Esophagus squamous epithelium (tissue), 5 donors: Measurements from ENCODE around the gene ACTN4. TPM values are rescaled to one million over a fixed set of nuclear protein-coding genes. Genes with fewer than 3 reads are reported as not detected.

Experiments
- DNase-seq: peaks from one replicate; lab custom pipeline; 2025; lab: John Stamatoyannopoulos, UW
- H3K27ac ChIP-seq, 4 donors: fragments of 200-600 bp; sonication (generic); one replicate each; pipeline ENCODE4 v1.5.1; 2016 to 2019; ENCODE audit warnings: mild to moderate bottlenecking in 1 of 4
- H3K27me3 ChIP-seq, 4 donors: fragments of 200-600 bp; sonication (generic); 1 replicate in 3 of 4; 2 replicates in 1 of 4; pipeline versions ENCODE4 v1.5.1 to v1.6.0; 2017 to 2021; ENCODE audit warnings: antibody characterized with exemption in 1 of 4
- H3K36me3 ChIP-seq, 3 donors: fragments of 200-600 bp; sonication (generic); one replicate each; pipeline ENCODE4 v1.5.1; 2016 to 2019
- H3K4me1 ChIP-seq, 3 donors: fragments of 200-600 bp; sonication (generic); one replicate each; pipeline ENCODE4 v1.5.1; 2017 to 2019
- H3K4me3 ChIP-seq, 4 donors: fragments of 200-600 bp; sonication (generic); 1 replicate in 3 of 4; 2 replicates in 1 of 4; pipeline ENCODE4 v1.5.1; 2016 to 2019; ENCODE audit warnings: mild to moderate bottlenecking in 2 of 4, moderate library complexity in 1 of 4
- H3K9me3 ChIP-seq, 3 donors: fragments of 200-600 bp; sonication (generic); one replicate each; pipeline ENCODE4 v1.5.1; 2016 to 2019
- CTCF ChIP-seq, 6 experiments: fragments of 450-650 bp in 4 of 6; fragments of 200-600 bp in 2 of 6; sonication (generic) in 2 of 6; IDR thresholded peaks; one replicate each; pipeline ENCODE4 v1.5.1; 2016 to 2019; ENCODE audit warnings: antibody characterized with exemption in 6 of 6, mild to moderate bottlenecking in 4 of 6, moderate library complexity in 4 of 6
- POLR2A ChIP-seq, 4 donors: fragments of 450-650 bp; IDR thresholded peaks; one replicate each; pipeline ENCODE4 v1.6.1; 2017; ENCODE audit warnings: antibody characterized with exemption in 4 of 4, mild to moderate bottlenecking in 4 of 4, moderate library complexity in 3 of 4
- WGBS, 2 donors: methylation state at CpG; one replicate each; pipeline ENCODE4 v1.1.5; 2018; 5-methylcytosine and 5-hydroxymethylcytosine counted together
- intact Hi-C: fragments of 100-400 bp; cut with DNase I; formaldehyde crosslinking; loops from one replicate; pipeline ENCODE4 v1.15.0; 2022
- total RNA-seq, 4 donors: library from RNA; depleted of rRNA; stranded (reverse); fragments of >200 nt; gene quantifications; one replicate each; pipeline ENCODE4 v1.1.0, GENCODE V29; 2016
- donor health status: DM: yes; HTN: yes; CAD: no.

The ACTN4 gene
- total RNA-seq, 4 donors from 2014 or later: 302 to 705 (median 414) TPM

DNA sequence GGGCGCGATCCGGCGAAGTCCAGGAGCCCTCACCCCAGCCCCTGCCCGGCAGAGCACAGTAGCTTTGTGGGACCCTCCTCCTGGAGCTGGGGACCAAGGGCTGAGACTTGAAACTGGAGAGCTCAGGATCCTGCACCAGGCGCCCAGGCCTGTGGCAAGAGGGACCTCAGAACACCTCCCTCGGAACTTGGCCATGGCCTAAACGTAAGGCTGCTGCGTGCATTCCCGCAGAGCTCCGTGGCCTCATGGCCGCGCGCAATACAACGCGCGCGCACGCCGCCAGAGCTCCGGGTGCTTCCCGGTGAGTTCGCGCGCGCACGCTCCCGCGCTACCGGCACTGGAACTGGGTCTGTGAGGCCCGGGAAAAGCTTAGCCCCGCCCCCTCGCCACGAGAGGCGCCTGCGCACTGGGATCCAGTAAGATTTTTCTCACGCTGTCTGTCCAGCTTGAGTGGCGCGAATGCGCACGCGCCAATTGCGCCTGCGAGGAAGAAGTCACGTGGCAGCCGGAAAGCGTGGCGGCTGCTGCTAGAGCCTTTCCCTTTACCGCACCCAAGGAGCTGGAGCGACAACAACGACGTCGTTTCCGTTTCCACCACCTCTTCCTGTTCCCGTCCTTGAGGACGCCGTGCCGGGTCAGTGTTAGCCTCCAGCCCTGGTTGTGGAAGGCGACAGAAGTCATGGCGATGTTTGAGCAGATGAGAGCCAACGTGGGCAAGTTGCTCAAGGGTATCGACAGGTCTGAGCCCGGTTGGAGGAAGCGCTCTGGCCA lies 28.7 kb upstream of the ACTN4 start, which contains the start of gene EIF3K:
Gene EIF3K, plus strand, starts transcription at position 599 of the 771 bp plus-strand sequence. Its CDS starts 81 bp downstream, at position 680.
- H3K27ac ChIP-seq: peak within 1 kb of the TSS; percentile 89 to 97 (median 94)

GRCh38 chr19:38619361-38620174 lies 27.9 kb upstream of the ACTN4 start:
- no peak for TF ChIP-seq CTCF (IDR thresholded peaks at IDR 0.05)
- TF ChIP-seq POLR2A (IDR thresholded peaks at IDR 0.05): no peak
- Histone ChIP-seq H3K27me3 (no peaks in the 10 kb centered on the region), H3K4me3 (peak overlapping the region; percentile 62 to 98 (median 90)), H3K4me1 (peaks cover 16 to 33% (median 18%) of the 10 kb centered on the region in 3 donors), H3K27ac (peak overlapping the region; percentile 89 to 97 (median 94)), H3K9me3 (no peaks in the 10 kb centered on the region), H3K36me3 (peaks cover 20 to 48% (median 29%) of the 10 kb centered on the region in 3 donors)
- no peak for DNase-seq
- intact Hi-C loops: no loop called here
- 15 to 16% methylated on average over 15 to 16 of the region's 21 CpGs for WGBS, 2 donors

More for the DNA sequence above, 28.7 kb upstream of the ACTN4 start, which contains the start of gene EIF3K:
- Histone ChIP-seq H3K9me3 (no peaks in the 10 kb centered on the region), H3K36me3 (peaks cover 13 to 40% (median 21%) of the 10 kb centered on the region in 3 donors), H3K4me3 (peak within 1 kb of the TSS; percentile 62 to 98 (median 90)), H3K27me3 (no peaks in the 10 kb centered on the region), H3K4me1 (peaks cover 16 to 33% (median 18%) of the 10 kb centered on the region in 3 donors)
- 0 to 9% methylated on average over 1 to 7 of the region's 64 CpGs for WGBS, 2 donors
- intact Hi-C loops: no loop called here
- TF ChIP-seq CTCF (IDR thresholded peaks at IDR 0.05) (peak in 1 of 6 experiments; percentile 45), POLR2A (IDR thresholded peaks at IDR 0.05) (peak in 3 of 4 donors; percentile 42 to 70 (median 57))
- DNase-seq: peak; percentile 85

GRCh38 chr19:38624822-38625221 lies 22.6 kb upstream of the ACTN4 start:
- peaks cover 56 to 100% (median 69%) of the 10 kb centered on the region in 3 donors for H3K36me3 ChIP-seq
- no peaks in the 10 kb centered on the region for H3K27me3 ChIP-seq
- DNase-seq: no peak
- TF ChIP-seq POLR2A (IDR thresholded peaks at IDR 0.05): no peak
- no peak for TF ChIP-seq CTCF (IDR thresholded peaks at IDR 0.05)
- H3K4me3 ChIP-seq: no peak overlapping the region
- no peaks in the 10 kb centered on the region for H3K9me3 ChIP-seq
- H3K4me1 ChIP-seq: peaks cover 1 to 17% (median 7%) of the 10 kb centered on the region in 3 donors
- intact Hi-C loops: loop anchor here (5.0 kb wide), 1 partner anchor 78 kb away; no protein-coding TSS in a partner anchor
- WGBS, 2 donors: 79 to 86% methylated on average over 3 of the region's 3 CpGs
- H3K27ac ChIP-seq: no peak overlapping the region

- intact Hi-C loops: loop anchor here (5.0 kb wide), 1 partner anchor 79 kb away; no protein-coding TSS in a partner anchor
These were observed 21.0 kb upstream of the ACTN4 start for GRCh38 chr19:38626401-38626800.

More at GRCh38 chr19:38626401-38626800, 21.0 kb upstream of the ACTN4 start:
- Histone ChIP-seq H3K27me3 (no peaks in the 10 kb centered on the region), H3K4me1 (peaks cover 0 to 4% (median 0%) of the 10 kb centered on the region in 3 donors), H3K4me3 (no peak overlapping the region), H3K27ac (no peak overlapping the region), H3K9me3 (no peaks in the 10 kb centered on the region), H3K36me3 (peaks cover 48 to 100% (median 63%) of the 10 kb centered on the region in 3 donors)
- WGBS, 2 donors: 97 to 98% methylated on average over 4 of the region's 4 CpGs
- TF ChIP-seq POLR2A (IDR thresholded peaks at IDR 0.05) (no peak), CTCF (IDR thresholded peaks at IDR 0.05) (no peak)
- DNase-seq: no peak
